Measurements from ENCODE around the gene MLN. TPM values are rescaled to one million over a fixed set of nuclear protein-coding genes. Genes with fewer than 3 reads are reported as not detected.

Gene MLN
- polyA plus RNA-seq, 1 of the 3 experiments (the other 2 are of a cell fraction) = not detected

- no peak overlapping the region for H3K4me3 ChIP-seq (ENCODE audit: low read depth in 2 of 2, low read length in 1 of 2)
- DNase-seq = no peak
- ChIA-PET POLR2A (interaction anchor here (2.0 kb wide), 1 partner anchor 8 kb away, joined by 7 read pairs; no protein-coding TSS in a partner anchor), CTCF (interaction anchor here (1.1 to 5.7 kb wide), 7 partner anchors 11 to 384 kb away, joined by 4 to 63 read pairs (median 12); no protein-coding TSS in a partner anchor)
- 94% methylated on average over 14 of the region's 14 CpGs for WGBS (ENCODE audit: low lambda C conversion rate)
- no peak overlapping the region; a peak in 1 of 4 replicates for H3K27ac ChIP-seq (ENCODE audit: low read depth in 2 of 2, low read length in 1 of 2)
- TF ChIP-seq POLR2AphosphoS5 (IDR thresholded peaks at IDR 0.05; ENCODE audit: low read depth, low read length) (no peak), RAD21 (IDR thresholded peaks at IDR 0.05; ENCODE audit: low read length) (no peak), TEAD4 (IDR thresholded peaks at IDR 0.05; ENCODE audit: borderline replicate concordance, insufficient read depth) (no peak), CHD2 (IDR thresholded peaks at IDR 0.05; ENCODE audit: low read length, partially characterized antibody) (no peak), EP300 (IDR thresholded peaks at IDR 0.05; ENCODE audit: borderline replicate concordance in 1 of 2, low read depth in 1 of 2, low read length in 1 of 2) (no peak), PBX3 (IDR thresholded peaks at IDR 0.05) (no peak), MXI1 (IDR thresholded peaks at IDR 0.05; ENCODE audit: low read depth, low read length) (no peak), MAX (IDR thresholded peaks at IDR 0.05; ENCODE audit: low read depth) (no peak), GATA2 (CRISPR knock-in tag; IDR thresholded peaks at IDR 0.05) (no peak), FOSL2 (IDR thresholded peaks at IDR 0.05; ENCODE audit: borderline replicate concordance, low read depth) (no peak)
- H2AFZ ChIP-seq (ENCODE audit: low read depth) = no peak overlapping the region
- no peak overlapping the region for H3K9ac ChIP-seq
- H3K4me1 ChIP-seq (ENCODE audit: control insufficient read depth in 1 of 2, insufficient read depth in 2 of 2, low read depth in 1 of 2, low read length in 1 of 2) = peaks cover 13 to 25% of the 10 kb centered on the region in 2 experiments
- no peaks in the 10 kb centered on the region for H3K9me2 ChIP-seq
- peaks cover 10% of the 10 kb centered on the region for H3F3A ChIP-seq (replicated peaks; ENCODE audit: insufficient read depth)
- peaks cover under 1% of the 10 kb centered on the region; the same call in 1 of the 2 replicates for H4K20me1 ChIP-seq (ENCODE audit: insufficient read depth)
- H3K27me3 ChIP-seq (ENCODE audit: insufficient read depth) = no peaks in the 10 kb centered on the region
- peaks cover 63 to 90% of the 10 kb centered on the region in 2 experiments for H3K36me3 ChIP-seq (replicated peaks in 1 of 2; ENCODE audit: control insufficient read depth in 1 of 2, insufficient read depth in 2 of 2, low read length in 1 of 2)
- H3K4me2 ChIP-seq = no peak overlapping the region
- peaks cover 28% of the 10 kb centered on the region for H3K79me2 ChIP-seq (ENCODE audit: insufficient read depth)
- no peaks in the 10 kb centered on the region for H3K9me3 ChIP-seq
Observed at GRCh38 chr6:33779895-33780294, 23.9 kb downstream of the MLN start.

- Histone ChIP-seq H4K20me1 (ENCODE audit: insufficient read depth) (no peaks in the 10 kb centered on the region), H3K36me3 (replicated peaks in 1 of 2; ENCODE audit: control insufficient read depth in 1 of 2, insufficient read depth in 2 of 2, low read length in 1 of 2) (peaks cover 68 to 88% of the 10 kb centered on the region in 2 experiments), H3K9me2 (no peaks in the 10 kb centered on the region), H3K9me3 (no peaks in the 10 kb centered on the region), H3K4me2 (no peak overlapping the region), H3K9ac (no peak overlapping the region), H2AFZ (ENCODE audit: low read depth) (no peak overlapping the region), H3F3A (replicated peaks; ENCODE audit: insufficient read depth) (peaks cover 14% of the 10 kb centered on the region), H3K79me2 (ENCODE audit: insufficient read depth) (peaks cover 22% of the 10 kb centered on the region; the same call in 1 of the 2 replicates), H3K4me3 (ENCODE audit: low read depth in 2 of 2, low read length in 1 of 2) (no peak overlapping the region), H3K27me3 (ENCODE audit: insufficient read depth) (no peaks in the 10 kb centered on the region), H3K4me1 (ENCODE audit: control insufficient read depth in 1 of 2, insufficient read depth in 2 of 2, low read depth in 1 of 2, low read length in 1 of 2) (peaks cover 13 to 25% of the 10 kb centered on the region in 2 experiments), H3K27ac (ENCODE audit: low read depth in 2 of 2, low read length in 1 of 2) (no peak overlapping the region; a peak in 1 of 4 replicates)
- WGBS (ENCODE audit: low lambda C conversion rate) = 81% methylated on average over 5 of the region's 7 CpGs
- CTCF ChIA-PET = interaction anchor here (1.1 to 5.7 kb wide), 8 partner anchors 10 to 384 kb away, joined by 4 to 63 read pairs (median 10); no protein-coding TSS in a partner anchor
- peak; percentile 16 for TF ChIP-seq CTCF (IDR thresholded peaks at IDR 0.05)
- no peak for TF ChIP-seq EZH2phosphoT487 (IDR thresholded peaks at IDR 0.05; ENCODE audit: borderline replicate concordance, low read depth)
- no peak for TF ChIP-seq CHD2 (IDR thresholded peaks at IDR 0.05; ENCODE audit: low read length, partially characterized antibody)
- TF ChIP-seq RAD21 (IDR thresholded peaks at IDR 0.05; ENCODE audit: low read length) = peak; percentile 40
- 0 out of 2 replicates have a peak, but pooled peaks have one; percentile 9 for TF ChIP-seq SMC3 (IDR thresholded peaks at IDR 0.05; ENCODE audit: low read depth, low read length)
- POLR2A ChIA-PET = interaction anchor here (2.0 kb wide), 1 partner anchor 9 kb away, joined by 7 read pairs; no protein-coding TSS in a partner anchor
- peak; percentile 60 for DNase-seq
Observed at GRCh38 chr6:33779290-33779689, 24.5 kb downstream of the MLN start.

Data from SK-N-SH (cell line).